HG02678 (cell line): Measurements from ENCODE around the gene STEAP3.

Experiments used
- ATAC-seq: cut with Tn5 transposase; IDR thresholded peaks from one replicate; pipeline ENCODE4 v1.9.1; 2021; ENCODE audit warnings: mild to moderate bottlenecking, moderate library complexity; ENCODE audit not compliant: unreplicated experiment

STEAP3 gene

DNA sequence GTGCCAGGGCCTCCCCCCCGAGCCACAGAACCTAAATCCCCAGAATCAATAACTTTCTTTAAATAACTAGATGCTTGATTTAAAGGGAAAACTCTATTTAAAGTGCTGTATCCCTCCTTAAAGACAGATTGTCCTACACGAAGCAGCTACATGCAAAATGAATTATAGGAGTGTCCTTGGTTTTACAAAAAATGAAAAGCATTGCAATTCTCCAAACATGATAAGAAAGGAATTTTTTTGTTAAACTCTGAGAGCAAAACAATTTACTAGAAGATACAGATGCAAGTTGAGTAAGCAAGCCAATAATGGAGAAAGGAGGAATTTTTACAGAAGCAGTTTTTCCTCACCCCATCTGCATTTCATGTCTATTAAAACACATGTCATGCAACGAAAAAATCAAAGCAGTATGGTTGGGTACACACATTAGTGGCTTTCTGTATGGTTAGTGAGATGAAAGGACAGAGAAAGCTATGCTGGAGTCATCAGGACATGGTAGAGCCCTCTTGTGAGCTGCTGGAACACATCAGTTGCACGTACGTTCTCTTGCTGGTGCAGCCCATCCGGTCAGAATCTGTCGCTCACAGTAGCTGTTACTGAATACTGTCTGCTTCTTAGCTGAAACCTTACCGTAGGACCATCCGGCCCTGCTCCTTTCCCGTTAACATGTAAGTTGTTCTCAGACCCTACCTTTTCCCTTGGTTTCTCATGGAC, 25.9 kb upstream of the STEAP3 start:
- ATAC-seq = no peak

DNA sequence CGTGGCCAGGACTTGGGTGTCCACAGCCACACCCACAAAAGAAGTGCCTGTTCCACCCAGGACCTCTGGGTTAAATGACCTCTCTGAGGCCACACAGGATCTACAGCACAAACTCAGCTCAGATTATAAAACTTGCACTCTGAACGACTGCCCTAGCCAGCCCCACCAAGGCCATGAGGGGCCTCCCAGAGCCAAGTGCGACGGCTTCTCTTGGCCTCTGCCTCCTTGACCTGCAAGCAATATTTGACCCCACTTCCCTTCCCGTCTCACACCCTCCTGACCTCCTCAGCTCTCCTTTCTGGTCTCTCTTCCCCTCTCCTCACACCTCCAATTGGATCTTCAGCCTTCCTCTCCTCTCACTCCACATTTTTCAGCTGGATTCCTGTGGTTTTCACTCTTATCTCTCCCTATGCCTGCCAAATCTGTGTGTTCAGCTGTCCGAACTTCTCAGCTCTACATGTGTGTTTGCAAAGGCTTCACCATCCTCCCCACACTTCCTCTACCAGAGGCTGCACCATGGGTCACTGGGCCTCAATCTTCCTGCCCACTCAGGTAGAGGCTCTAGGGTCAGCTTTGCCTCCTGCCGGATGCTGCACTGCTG, 25.3 kb upstream of the STEAP3 start:
- no peak for ATAC-seq

DNA sequence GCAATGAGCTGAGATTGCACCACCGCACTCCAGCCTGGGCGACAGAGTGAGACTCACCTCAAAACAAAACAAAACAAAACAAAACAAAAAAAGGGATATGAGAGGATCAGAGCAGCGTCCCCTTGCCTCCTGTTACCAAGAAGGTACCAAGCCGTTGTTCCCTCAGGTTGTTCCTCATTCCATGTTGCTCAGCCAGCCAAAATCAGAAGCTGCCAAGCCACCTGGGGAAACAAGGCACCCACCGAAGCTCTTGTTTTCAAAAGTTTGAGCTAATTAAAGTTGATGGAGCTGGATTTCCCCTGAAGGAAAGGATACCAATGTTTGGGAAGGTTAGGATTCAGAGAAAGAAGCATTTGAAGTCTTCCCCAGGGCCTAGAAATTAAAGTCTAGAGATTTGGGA, 21.8 kb upstream of the STEAP3 start:
- ATAC-seq = no peak

DNA sequence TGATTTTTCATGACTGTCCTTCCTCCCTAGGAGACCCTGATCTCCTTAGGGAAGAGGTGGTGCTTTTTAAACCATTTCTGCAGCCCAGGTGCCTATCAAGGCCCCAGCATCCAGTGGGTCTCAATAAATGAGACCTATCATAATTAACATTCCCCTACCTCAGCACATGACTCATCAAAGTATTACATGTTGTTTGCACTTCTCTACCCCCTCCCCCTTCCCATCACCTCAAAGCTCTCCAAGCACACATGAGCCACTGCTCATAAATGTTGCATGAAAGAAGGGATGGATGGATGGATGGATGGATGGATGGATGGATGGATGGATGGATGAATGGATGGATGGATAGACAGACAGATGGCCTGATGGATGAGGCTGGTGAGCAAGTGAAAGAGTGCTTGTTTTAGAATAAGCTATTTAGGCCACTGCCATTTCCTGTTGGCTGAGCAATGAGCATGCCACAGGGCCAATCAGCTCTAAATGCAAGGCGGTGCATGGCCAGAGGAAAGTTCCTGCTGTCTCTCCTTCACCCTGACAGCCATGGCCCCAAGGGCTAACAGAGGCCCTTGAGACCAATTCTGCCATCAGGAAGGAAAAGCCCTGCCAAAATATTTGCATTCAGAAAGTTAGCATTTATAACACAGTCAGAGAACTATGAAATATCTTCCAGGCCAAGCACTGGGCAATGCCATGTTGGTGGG, 20.9 kb upstream of the STEAP3 start:
- no peak for ATAC-seq

DNA sequence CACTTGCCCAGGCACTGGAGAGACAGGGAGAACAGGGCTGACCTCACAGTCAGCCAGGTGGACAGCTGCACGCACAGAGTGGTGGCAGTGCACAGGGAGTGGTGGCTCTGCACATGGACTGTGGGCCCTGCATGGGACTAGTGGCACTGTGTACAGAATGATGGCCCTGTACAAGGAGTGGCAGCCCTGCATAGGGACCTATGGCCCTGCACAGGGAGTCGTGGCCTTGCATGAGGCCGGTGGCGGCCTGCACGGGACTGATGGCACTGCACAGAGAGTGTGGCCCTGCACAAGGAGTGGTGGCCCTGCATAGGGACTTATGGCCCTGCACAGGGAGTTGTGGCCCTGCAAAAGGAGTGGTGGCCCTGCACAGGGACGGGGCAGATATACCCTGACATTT, 19.1 kb upstream of the STEAP3 start:
- no peak for ATAC-seq

DNA sequence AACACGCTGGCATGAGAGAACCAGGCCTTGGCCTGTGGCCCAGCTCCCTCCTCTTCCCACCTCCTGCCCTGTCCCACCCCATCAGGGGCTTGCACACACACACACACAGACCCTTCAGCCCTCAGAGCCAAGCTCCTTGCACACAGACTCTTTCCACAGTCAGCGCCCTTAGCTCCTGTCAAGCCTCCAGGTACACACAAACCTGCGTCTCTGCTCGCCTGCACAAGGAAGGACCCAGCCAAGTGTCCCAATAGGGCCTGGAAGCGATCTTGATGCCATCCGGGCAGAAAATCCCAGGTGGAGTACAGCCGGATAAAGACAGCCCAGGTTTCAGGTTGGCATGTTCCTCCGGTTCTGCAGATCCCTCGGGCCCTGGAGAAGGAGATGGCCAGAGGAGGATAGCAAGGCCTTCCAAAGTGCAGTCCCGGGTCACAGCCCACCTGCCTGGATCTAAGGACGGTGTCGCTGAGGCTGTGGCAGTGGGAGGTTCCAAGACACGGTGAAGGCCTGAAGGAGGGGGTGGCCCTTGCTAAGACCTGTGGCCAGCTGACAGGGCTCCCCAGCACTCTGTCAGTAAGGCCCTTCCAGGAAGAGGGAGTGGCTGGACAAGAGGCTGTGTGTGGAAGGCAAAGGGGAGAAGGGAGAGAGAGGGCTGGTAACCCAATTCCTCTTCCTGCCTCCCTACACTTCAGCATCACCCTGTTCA, 18.5 kb upstream of the STEAP3 start:
- no peak for ATAC-seq

DNA sequence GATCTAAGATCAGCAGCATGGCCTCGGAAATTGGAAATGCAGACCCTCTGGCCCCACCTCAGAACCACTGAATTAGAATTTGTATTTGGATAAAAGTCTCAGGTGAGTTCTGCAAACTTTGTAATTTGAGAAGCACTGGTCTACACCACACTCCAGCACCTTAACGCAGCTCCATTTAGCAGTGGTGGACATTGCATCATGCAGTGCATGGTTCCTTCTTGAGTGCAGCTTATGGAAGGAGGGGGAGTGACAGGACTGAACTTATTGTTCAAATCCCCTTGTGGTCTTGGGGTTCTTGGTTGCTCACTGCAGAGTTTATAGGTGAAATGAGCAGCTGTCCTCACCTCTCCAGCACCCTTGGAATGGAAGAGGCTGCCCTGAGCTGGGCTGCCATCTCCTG, 17.4 kb upstream of the STEAP3 start:
- ATAC-seq = no peak

DNA sequence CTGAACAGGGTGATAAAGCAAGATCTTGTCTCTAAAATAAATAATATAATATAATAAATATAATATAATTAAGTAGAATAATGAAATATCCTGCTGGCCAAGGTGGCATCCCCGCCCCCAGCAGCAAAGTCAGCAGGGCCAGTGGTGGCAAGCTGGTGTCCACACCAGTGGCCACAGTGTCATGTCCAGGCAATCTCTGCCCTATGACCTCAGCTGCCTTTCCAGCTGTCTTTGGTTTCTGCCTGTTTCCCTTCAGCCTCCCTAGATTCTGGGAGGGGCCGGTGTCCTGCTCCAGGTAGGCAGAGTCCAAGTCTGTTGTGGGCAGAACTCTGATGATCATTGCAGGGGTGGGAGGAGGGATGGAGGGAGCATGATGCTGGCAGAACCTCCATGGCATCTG, 16.2 kb upstream of the STEAP3 start:
- ATAC-seq = no peak

DNA sequence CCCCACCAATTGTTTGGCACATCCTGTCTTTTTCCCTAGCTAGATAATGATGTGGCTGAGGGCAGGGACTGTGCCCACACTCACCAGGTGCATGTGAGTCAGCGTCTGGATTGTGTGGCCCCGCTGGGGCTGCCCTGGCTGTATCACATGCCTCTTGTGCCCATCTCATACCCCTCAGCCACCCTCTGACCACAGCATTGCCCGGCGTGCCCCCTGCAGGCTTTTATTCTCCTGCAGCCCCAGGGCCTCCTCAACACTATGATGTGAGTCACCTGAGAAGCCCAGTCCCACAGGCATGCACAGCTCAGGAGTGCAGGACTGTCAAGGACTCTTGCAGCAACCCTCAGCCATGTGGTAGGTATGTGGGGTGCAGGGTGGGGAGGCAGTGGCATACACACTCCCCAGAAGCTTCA, 14.8 kb upstream of the STEAP3 start:
- no peak for ATAC-seq

DNA sequence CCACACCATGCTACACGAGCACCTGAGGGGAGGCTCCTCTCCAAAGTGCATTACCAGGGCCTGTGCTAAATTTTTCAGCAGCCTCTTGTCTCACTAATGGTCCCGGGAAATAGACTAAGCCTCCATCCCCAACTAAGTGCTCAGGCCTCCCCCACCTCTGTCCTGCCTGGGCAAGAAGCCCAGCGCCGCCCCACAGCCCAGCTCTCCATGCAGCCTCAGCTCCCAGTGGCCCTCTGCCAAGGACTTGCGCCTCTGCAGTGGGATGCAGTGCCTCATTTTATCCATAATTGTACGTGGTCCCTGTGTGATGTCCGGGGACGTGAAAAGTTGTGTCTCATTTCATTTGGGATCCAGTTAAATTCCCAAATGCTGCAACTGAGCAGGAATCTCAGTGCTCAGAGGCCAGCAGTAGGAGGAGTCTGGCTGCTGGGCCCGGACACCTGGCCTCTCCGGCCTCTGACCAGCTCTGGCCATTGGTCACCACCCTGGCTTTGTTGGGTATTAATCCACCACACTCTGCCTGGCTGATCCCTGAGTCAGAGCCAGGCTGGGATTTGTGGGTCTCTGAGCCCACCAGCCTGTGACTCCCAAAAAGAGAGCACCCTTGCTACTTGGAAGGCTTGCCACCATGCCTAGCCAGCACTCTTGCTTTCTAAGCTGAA, 11.4 kb upstream of the STEAP3 start:
- no peak for ATAC-seq

DNA sequence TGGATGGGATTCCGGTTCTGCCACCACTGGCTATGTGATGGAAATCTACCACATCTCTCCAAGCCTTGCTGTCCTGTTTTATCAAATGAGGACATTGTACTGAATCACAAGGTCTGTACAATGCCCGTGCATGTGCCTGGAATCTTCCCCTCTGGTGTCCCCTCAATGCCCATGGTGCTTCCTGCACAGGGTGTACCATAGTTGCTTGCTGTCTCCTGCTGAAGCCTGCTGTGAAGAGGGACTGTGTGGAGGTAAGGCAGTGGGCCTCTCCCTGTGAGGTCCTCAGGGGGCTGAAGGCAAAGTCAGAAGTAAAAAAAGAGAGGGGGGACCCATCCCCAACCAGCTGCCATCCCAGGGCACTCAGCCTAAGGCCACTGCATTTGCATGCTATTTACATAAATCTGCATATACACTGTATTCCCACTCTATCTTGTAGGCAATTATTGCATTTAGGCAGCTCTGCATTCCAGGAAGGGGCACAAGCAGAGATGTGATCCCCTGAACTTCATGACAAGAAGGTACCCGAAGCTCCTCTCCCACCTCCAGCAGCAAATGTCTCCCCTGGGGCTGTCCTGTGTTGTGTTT, 9.1 kb upstream of the STEAP3 start:
- no peak for ATAC-seq

DNA sequence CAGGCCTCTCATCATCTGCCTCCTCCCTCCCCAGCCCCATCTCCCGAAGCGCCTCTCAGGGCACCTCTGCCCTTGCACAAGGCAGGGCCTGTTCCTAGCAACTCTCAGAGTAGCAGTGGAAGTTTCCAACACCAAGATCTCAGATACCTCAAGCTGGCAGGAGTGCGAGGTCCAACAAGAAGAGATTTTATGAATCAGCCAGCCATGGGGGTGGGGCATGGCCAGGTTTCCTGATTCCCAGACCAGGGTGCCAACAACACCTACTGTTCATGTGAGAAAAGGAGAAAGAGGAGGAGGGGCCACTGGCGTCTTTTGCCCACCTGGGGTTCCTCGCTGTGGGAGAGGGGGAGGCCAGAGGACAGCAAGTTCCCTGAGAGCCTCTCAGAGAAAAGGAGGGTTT, 6.6 kb upstream of the STEAP3 start:
- ATAC-seq = no peak

DNA sequence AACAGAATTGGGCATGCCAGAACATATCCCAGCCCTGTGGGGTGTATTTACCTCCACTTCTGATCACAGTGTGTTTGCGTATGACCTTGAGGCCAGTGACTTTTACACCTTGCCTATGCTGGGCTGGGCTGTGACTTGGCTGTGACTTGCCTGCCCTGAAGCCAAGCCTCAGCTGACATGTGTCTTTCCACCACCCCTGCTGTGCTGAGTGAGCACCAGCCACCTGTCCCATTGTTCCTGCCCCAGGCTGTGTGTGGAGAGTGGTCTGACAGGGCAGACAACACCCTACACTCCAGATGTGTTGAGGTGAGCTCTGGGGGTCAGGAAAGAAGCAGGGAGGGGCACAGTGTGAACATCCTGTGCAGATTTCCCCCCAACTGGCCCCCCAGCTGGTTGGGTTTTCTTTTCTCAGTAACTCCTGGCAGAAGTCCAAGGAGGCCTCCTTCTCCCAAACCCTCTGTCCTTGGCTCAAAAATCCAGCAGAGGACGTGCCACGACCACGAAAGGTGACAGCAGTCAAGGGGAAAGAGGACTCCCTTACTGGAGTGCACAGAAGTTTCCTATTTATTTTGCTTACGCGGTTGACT, 5.1 kb upstream of the STEAP3 start:
- ATAC-seq = no peak

DNA sequence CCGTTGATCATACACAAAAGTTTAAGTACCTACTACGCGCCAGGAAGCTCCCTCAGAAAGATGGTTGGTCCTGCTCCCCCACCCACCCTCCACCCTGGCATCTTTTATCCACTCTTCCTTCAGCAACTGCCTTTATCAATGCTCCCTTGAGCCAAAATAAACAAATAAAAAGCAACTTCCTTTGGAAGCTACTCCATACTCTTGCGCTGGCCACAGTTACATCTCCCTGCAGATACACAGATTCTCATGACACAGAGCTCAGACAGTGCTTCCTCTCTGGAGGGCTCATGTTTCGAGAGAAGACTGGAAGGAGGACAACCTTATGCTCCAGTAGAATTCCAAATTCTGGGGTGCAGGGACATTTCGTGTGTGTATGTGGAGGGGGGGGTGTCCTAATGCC, 3.8 kb upstream of the STEAP3 start:
- no peak for ATAC-seq

DNA sequence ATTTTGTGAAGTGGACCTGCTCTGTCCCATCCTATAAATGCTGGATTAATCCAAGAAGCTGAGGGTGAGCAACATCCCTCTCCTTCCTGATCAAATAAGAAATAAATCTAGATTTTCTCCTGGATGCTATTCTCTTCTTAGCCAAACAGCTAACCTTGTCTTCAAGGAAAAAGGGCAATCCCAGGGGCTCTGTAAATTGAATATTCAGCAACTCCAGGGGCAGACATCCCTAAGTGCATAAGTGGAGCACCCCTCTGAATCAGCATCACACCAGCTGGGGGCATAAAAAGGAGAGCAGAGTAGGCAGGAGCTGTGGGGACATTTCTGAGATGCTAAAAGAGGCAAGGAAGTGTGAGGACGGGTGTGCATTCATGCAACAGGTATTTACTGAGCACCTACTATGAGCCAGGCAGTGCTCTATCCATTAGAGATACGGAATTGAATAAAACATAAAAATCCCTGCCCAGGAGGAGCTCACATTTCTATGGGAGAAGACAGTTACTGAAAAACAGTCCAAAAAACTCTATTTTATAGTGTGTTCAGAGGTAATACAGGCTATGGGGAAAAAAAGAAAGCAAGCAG, 2.8 kb upstream of the STEAP3 start:
- ATAC-seq = no peak

DNA sequence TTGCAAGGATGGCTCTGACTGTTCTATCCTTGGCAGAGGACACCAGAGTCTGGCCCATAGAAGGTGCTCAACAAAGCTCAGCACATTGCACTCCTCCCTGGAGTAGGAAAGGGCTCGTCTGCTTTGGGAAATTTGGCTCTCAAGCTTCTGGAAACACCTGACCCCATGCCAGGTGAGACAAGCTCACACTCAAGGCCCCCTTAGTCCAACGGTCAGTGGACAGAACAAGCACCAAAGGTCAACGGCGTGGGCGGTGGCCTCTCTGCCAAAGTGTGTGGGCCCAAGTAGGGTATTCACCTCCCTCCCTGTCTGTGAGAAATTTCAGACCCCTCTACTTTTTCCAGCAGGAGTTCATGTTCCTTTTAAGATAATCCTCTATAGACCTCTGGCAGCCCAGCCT, 2.0 kb upstream of the STEAP3 start:
- no peak for ATAC-seq

DNA sequence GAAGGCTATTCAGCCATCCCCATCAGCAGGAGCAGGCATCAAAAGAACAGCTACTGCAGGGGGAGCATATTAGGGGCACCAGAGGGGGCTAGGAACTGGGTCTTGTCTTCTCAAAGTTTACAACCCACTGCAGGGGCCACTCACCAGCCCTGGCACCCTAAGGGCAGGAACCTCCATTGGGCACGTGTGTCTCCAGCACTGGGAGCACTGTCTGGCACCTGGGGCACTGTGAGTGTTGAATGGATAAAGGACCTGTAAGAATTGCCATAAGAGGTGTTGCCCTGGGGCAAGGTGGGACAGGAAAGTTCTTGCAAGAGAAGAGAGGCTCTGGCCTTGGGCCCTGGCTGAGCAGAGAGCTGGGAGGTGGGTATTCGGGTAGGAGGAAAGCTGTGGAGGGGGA, 1.4 kb upstream of the STEAP3 start:
- ATAC-seq = no peak

DNA sequence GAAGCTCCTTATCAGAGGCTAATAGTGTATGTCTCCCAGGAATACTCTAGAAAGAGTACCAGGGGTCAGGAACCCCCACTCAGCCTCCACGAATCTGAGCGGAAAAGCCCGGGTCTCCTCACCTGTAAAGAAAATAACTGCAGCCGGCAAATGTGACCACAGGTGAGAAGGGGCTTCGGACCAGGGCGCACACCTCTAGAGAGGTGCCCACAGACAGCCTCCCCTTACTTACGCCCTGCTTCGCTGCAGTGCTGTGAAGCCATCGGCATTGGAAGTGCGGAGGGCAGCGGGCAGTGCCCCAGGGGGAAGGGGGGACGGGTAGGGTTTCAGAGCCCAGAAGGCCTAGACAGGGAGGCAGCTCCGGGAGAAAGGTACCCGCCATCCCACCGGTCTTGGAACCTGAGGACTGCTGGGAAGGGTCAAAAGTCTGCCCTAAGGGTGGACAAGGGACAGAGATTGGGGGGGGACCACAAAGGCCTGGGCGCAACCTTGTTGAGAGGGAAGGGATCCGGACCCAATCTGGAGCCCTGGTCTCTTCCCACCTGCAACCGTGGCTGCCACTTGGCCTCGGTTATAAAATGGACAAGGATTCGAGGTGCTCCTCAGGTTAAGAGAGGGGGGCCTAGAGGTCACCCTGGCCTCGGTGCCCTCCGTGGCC, 642 bp upstream of the STEAP3 start:
- ATAC-seq = no peak

DNA sequence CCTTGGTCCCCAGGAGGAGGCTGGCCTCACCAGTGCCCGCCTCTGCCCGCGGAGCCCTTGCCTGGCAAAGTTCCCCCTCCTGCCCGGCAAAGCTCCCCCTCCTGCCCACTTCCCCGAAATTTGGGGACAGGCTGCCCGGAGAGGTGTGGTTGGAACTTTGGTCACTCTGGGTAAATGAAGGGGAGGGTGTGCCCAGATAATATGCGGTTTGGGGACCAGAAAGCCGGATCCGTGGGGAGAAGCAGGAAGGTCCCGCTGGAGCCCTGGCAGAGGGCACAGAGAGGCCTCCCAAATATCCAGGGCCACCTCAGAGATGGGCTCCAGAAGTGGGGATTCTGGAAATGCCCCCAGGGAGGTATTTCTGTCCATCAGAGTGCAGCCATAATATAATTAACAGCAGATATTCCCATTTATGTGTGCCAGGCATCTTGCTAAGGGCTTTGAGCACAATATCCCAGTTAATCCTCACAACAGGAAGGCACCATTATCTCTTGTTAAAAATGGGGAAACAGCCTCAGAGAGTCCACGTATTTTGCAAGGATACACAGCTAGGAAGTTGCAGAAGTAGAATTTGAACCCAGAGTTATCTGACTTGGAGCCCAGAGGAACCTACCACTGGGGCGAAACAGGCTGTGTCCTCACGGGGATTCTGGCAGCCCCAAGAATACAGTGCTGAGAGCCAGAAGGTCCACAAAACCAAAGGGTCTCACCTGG, 914 bp downstream of the STEAP3 start:
- ATAC-seq = no peak
